ENCODE results near the gene CWC27. TPM values are rescaled to one million over a fixed set of nuclear protein-coding genes. Genes with fewer than 3 reads are reported as not detected.

CWC27 gene
- total RNA-seq, 1 donor from 2014 or later, result 12.7 TPM

GRCh38 chr5:64971513-64971912 is 202.8 kb downstream of the CWC27 start:
- no peak for DNase-seq (ENCODE audit: extremely low read depth, low read depth, low spot score)

GRCh38 chr5:64971990-64972389 is 203.3 kb downstream of the CWC27 start:
- no peak for DNase-seq (ENCODE audit: extremely low read depth, low read depth, low spot score)

GRCh38 chr5:64972591-64972990 is 203.9 kb downstream of the CWC27 start:
- DNase-seq (ENCODE audit: extremely low read depth, low read depth, low spot score), result no peak

- no peak for DNase-seq (ENCODE audit: extremely low read depth, low read depth, low spot score)
Measured at GRCh38 chr5:64973215-64973614, 204.5 kb downstream of the CWC27 start.

- DNase-seq (ENCODE audit: extremely low read depth, low read depth, low spot score), result no peak
Measured at GRCh38 chr5:64977779-64978178, 209.0 kb downstream of the CWC27 start.

GRCh38 chr5:64978546-64978945 is 209.8 kb downstream of the CWC27 start:
- no peak for DNase-seq (ENCODE audit: extremely low read depth, low read depth, low spot score)

- DNase-seq (ENCODE audit: extremely low read depth, low read depth, low spot score), result no peak
Measured at GRCh38 chr5:64979531-64979930, 210.8 kb downstream of the CWC27 start.

- no peak for DNase-seq (ENCODE audit: extremely low read depth, low read depth, low spot score)
Measured at GRCh38 chr5:64980176-64980575, 211.4 kb downstream of the CWC27 start.

- no peak for DNase-seq (ENCODE audit: extremely low read depth, low read depth, low spot score)
Measured at GRCh38 chr5:64987768-64988167, 219.0 kb downstream of the CWC27 start.

GRCh38 chr5:65009207-65009606 is 240.5 kb downstream of the CWC27 start:
- no peak for DNase-seq (ENCODE audit: extremely low read depth, low read depth, low spot score)

GRCh38 chr5:65010841-65011240 is 242.1 kb downstream of the CWC27 start:
- no peak for DNase-seq (ENCODE audit: extremely low read depth, low read depth, low spot score)

GRCh38 chr5:65012301-65012892 is 243.7 kb downstream of the CWC27 start:
- DNase-seq (ENCODE audit: extremely low read depth, low read depth, low spot score), result no peak

- DNase-seq (ENCODE audit: extremely low read depth, low read depth, low spot score), result no peak
Measured at GRCh38 chr5:65013166-65013565, 244.4 kb downstream of the CWC27 start.

- no peak for DNase-seq (ENCODE audit: extremely low read depth, low read depth, low spot score)
Measured at GRCh38 chr5:65014769-65015168, 246.0 kb downstream of the CWC27 start.

GRCh38 chr5:65015767-65016166 is 247.0 kb downstream of the CWC27 start:
- DNase-seq (ENCODE audit: extremely low read depth, low read depth, low spot score), result no peak

- no peak for DNase-seq (ENCODE audit: extremely low read depth, low read depth, low spot score)
Measured at GRCh38 chr5:65017636-65018035, 248.9 kb downstream of the CWC27 start.

GRCh38 chr5:65018763-65019162 is 250.0 kb downstream of the CWC27 start:
- DNase-seq (ENCODE audit: extremely low read depth, low read depth, low spot score), result no peak

- DNase-seq (ENCODE audit: extremely low read depth, low read depth, low spot score), result no peak
Measured at GRCh38 chr5:65020492-65020891, 251.8 kb downstream of the CWC27 start.

- DNase-seq (ENCODE audit: extremely low read depth, low read depth, low spot score), result no peak
Measured at GRCh38 chr5:65021527-65022226, 252.9 kb downstream of the CWC27 start.

GRCh38 chr5:65022932-65023331 is 254.2 kb downstream of the CWC27 start:
- DNase-seq (ENCODE audit: extremely low read depth, low read depth, low spot score), result no peak

GRCh38 chr5:65024681-65025080 is 256.0 kb downstream of the CWC27 start:
- DNase-seq (ENCODE audit: extremely low read depth, low read depth, low spot score), result no peak

GRCh38 chr5:65026816-65027548 is 258.3 kb downstream of the CWC27 start:
- no peak for DNase-seq (ENCODE audit: extremely low read depth, low read depth, low spot score)
